Activated CD8-positive, alpha-beta memory T cell treated with anti-CD3 and anti-CD28 coated beads, Interleukin-2, amount 50 U/mL, for 24 hours (primary cell): ENCODE results near the gene BCL2.

ENCODE experiments used
- DNase-seq: peaks from one replicate; pipeline ENCODE4 v3.0.0-alpha.2; 2020; ENCODE audit errors: extremely low read depth

BCL2 gene

GRCh38 chr18:63155910-63156773 is 163.4 kb downstream of the BCL2 start:
- DNase-seq = no peak

- DNase-seq = peak; percentile 54
Measured at GRCh38 chr18:63155169-63155852, 164.3 kb downstream of the BCL2 start.

- DNase-seq = no peak
Measured at GRCh38 chr18:63154350-63155152, 165.0 kb downstream of the BCL2 start.

GRCh38 chr18:63152791-63153190 is 166.8 kb downstream of the BCL2 start:
- DNase-seq = no peak

- no peak for DNase-seq
Measured at GRCh38 chr18:63152096-63152495, 167.5 kb downstream of the BCL2 start.

GRCh38 chr18:63151539-63151938 is 168.0 kb downstream of the BCL2 start:
- DNase-seq = no peak

- no peak for DNase-seq
Measured at GRCh38 chr18:63150942-63151421, 168.6 kb downstream of the BCL2 start.

GRCh38 chr18:63150326-63150725 is 169.2 kb downstream of the BCL2 start:
- no peak for DNase-seq

- DNase-seq = no peak
Measured at GRCh38 chr18:63149302-63149587, 170.3 kb downstream of the BCL2 start.

- DNase-seq = no peak
Measured at GRCh38 chr18:63148449-63149301, 170.9 kb downstream of the BCL2 start.

GRCh38 chr18:63147973-63148372 is 171.6 kb downstream of the BCL2 start:
- no peak for DNase-seq

GRCh38 chr18:63146828-63147409 is 172.7 kb downstream of the BCL2 start:
- DNase-seq = no peak

GRCh38 chr18:63145851-63146555 is 173.6 kb downstream of the BCL2 start:
- DNase-seq = no peak

GRCh38 chr18:63145166-63145850 is 174.3 kb downstream of the BCL2 start:
- DNase-seq = no peak

GRCh38 chr18:63144748-63145147 is 174.8 kb downstream of the BCL2 start:
- DNase-seq = no peak

- DNase-seq = no peak
Measured at GRCh38 chr18:63143330-63143771, 176.2 kb downstream of the BCL2 start.

GRCh38 chr18:63142594-63143225 is 176.9 kb downstream of the BCL2 start:
- DNase-seq = no peak

GRCh38 chr18:63141778-63142176 is 177.8 kb downstream of the BCL2 start:
- DNase-seq = no peak
